ACHN (cell line): Measurements from ENCODE around the gene SHLD3.
"Not testable (repeated sequence)": the region's sequence is repeated elsewhere in the genome, so short reads cannot be mapped to it uniquely, and the experiment has no call there.

ENCODE experiments used
- DNase-seq: peaks from one replicate; pipeline ENCODE4 v3.0.0-alpha.2; 2015
- in situ Hi-C: cut with HindIII; loops from 2 replicates; pipeline ENCODE4 v1.10.0; 2017; ENCODE audit warnings: low sequenced_read_pairs, low pct_ligation_motif_present, low pct_unique_long_range_greater_than_20kb

The SHLD3 gene, protein sequence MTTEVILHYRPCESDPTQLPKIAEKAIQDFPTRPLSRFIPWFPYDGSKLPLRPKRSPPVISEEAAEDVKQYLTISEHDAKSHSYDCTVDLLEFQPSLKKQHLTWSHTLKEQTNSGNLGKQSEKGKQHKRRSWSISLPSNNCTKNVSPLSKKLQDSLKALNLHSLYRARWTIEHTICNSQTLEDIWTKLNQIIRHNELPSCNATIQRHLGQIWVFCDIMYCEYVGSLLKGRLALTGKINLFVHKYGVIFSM

GRCh38 chr5:65624571-65625555 lies at the start of gene SHLD3, which contains the start of gene TRAPPC13:
Gene SHLD3 (plus strand): TSS chr5:65625027. CDS start chr5:65629588, 4,561 bp downstream.
Gene TRAPPC13 (plus strand): TSS chr5:65625027. CDS start chr5:65625061, 34 bp downstream.
- DNase-seq, result peak; percentile 80
- in situ Hi-C loops, result no loop called here

GRCh38 chr5:65577141-65577540 lies 47.7 kb upstream of the SHLD3 start:
- no peak for DNase-seq
- in situ Hi-C loops, result no loop called here

- in situ Hi-C loops, result no loop called here
- DNase-seq, result no peak
Observed at GRCh38 chr5:65588694-65589093, 36.1 kb upstream of the SHLD3 start.

- DNase-seq, in situ Hi-C loops: not testable (repeated sequence)
Observed at GRCh38 chr5:65601761-65602160, 23.1 kb upstream of the SHLD3 start.

GRCh38 chr5:65611524-65611923 lies 13.3 kb upstream of the SHLD3 start:
- DNase-seq, result peak; percentile 94
- in situ Hi-C loops, result no loop called here

DNA sequence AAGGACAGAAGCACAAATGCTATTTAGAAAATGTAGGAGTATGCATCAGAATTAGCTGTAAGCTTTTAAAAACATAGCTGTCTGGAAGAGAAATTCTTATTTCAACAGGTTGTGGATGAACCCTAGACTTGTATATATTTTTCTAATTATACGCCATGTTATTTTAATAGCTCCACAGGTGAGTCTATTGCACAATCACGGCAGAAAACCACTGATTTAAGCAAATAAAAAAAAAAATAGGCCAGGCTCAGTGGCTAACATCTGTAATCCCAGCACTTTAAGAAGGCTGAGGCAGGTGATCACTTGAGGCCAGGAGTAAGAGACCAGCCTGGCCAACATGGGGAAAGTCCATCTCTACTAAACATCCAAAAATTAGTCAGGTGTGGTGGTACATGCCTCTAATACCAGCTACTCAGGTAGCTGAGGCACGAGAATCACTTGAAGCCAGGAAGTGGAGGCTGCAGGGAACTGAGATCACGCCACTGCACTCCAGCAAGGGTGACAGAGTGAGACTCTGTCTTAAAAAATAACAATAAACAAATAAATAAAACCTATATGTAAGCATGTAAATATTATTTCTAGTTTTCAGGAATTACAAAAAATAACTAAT lies 12.4 kb upstream of the SHLD3 start:
- in situ Hi-C loops, result no loop called here
- DNase-seq, result peak; percentile 19

GRCh38 chr5:65620021-65620420 lies 4.8 kb upstream of the SHLD3 start:
- no peak for DNase-seq
- in situ Hi-C loops, result no loop called here

- in situ Hi-C loops, DNase-seq: not testable (repeated sequence)
Observed at GRCh38 chr5:65621961-65622360, 2.9 kb upstream of the SHLD3 start.

- in situ Hi-C loops, result no loop called here
- no peak for DNase-seq
Observed at GRCh38 chr5:65623482-65623881, 1.3 kb upstream of the SHLD3 start.

- DNase-seq, result peak; percentile 91
- in situ Hi-C loops, result no loop called here
Observed at GRCh38 chr5:65624025-65624570, 729 bp upstream of the SHLD3 start, which contains the start of gene TRIM23. Gene TRIM23 (minus strand): TSS chr5:65624333. CDS start chr5:65624274, 59 bp downstream.

- DNase-seq, result no peak
- in situ Hi-C loops, result no loop called here
Observed at GRCh38 chr5:65625743-65626142, 916 bp downstream of the SHLD3 start.

- in situ Hi-C loops, result no loop called here
- no peak for DNase-seq
Observed at GRCh38 chr5:65630981-65631380, 6.2 kb downstream of the SHLD3 start.

DNA sequence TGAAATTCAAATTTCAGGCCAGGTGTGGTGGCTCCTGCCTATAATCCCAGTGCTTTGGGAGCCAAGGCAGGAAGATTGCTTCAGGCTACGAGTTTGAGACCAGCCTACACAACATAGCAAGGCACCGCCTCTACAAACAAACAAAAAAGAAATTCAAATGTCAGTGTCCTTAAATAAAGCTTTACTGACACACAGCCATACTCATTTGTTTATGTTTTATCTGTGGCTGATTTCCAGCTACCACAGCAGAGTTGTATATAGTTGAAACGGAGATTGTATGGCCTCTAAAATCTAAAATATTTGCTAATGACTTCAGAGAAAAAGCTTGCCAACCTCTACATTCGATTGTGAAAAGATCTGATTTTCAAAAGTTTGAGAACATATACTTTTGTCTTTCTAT lies 15.4 kb downstream of the SHLD3 start:
- in situ Hi-C loops, result no loop called here
- DNase-seq, result no peak

DNA sequence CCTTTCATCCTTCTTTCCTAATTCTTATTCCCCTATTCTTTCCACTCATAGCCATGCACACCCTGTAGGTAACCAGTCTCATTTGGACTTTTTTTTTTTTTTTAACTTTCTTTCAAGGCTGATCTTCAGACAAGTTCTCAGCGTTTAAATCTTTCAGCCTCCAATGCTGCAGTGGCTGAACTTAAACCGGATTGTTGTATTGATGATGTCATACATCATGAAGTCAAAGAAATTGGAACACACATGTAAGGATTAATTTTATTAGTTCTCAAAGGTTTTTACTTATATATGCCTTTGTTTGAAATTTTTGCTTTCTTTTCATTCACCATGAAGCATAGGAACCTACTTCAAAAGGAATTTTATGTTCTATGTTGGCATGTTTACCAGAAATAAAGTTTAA lies 22.1 kb downstream of the SHLD3 start:
- in situ Hi-C loops, result no loop called here
- no peak for DNase-seq

GRCh38 chr5:65647941-65648340 lies 23.1 kb downstream of the SHLD3 start:
- in situ Hi-C loops, result no loop called here
- no peak for DNase-seq

- in situ Hi-C loops, result no loop called here
- no peak for DNase-seq
Observed at GRCh38 chr5:65651144-65651543, 26.3 kb downstream of the SHLD3 start.

GRCh38 chr5:65654713-65655112 lies 29.9 kb downstream of the SHLD3 start:
- in situ Hi-C loops, result no loop called here
- DNase-seq, result no peak

DNA sequence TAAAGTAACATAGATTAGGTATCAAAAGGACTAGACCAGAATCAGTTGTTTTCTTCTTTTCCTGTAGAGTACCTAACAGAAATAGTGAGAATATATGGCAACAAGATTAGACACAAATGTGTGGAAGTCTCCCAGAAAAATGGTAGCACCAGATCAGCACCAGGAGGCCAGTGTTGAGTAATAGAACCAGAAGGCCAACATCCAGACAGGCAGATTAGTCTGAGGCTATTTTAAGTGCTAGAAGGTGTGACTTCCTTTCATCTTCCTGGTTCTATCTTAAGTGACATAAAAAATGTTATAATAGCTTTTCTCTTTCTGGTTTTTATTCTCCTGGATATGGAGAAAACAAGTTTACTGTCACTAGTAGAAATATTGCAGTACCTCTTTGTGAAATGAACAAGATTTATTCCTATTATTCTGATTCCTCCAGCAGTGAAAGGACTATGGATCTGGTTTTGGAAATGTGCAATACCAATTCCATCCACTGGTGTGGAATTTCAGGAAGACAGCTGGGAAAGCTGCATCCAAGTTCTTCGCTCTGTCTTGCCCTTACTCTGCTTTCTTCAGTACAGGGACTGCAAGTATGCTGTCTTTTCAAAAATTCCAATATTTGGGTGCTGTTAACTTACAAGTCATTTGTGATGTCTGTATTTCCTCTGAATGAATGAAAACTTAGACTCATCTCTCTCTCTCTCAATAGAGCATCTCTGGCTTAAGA lies 39.1 kb downstream of the SHLD3 start:
- DNase-seq, result peak; percentile 40
- in situ Hi-C loops, result no loop called here
